Parathyroid adenoma (tissue), 2 donors: ENCODE measurements around the gene GALNT11.

ENCODE experiments used
- H2AFZ ChIP-seq: fragments of 300-600 bp; sonication (generic); one replicate; pipeline ENCODE4 v1.7.0; 2017; ENCODE audit warnings: antibody characterized with exemption, mild to moderate bottlenecking
- H3K27ac ChIP-seq: fragments of 300-600 bp; sonication (generic); one replicate; pipeline ENCODE4 v1.7.0; 2017
- H3K27me3 ChIP-seq: fragments of 300-600 bp; sonication (generic); one replicate; pipeline ENCODE4 v1.7.0; 2017; ENCODE audit warnings: low read length; ENCODE audit not compliant: control insufficient read depth, insufficient read depth
- H3K36me3 ChIP-seq: fragments of 300-600 bp; sonication (generic); one replicate; pipeline ENCODE4 v1.7.0; 2017; ENCODE audit warnings: low read length; ENCODE audit not compliant: control insufficient read depth, insufficient read depth
- H3K4me1 ChIP-seq: fragments of 300-600 bp; sonication (generic); one replicate; pipeline ENCODE4 v1.7.0; 2017; ENCODE audit warnings: control low read depth
- H3K4me2 ChIP-seq: fragments of 300-600 bp; sonication (generic); one replicate; pipeline ENCODE4 v1.7.0; 2017; ENCODE audit warnings: low read length
- H3K4me3 ChIP-seq: fragments of 300-600 bp; sonication (generic); one replicate; pipeline ENCODE4 v1.7.0; 2017; ENCODE audit warnings: low read depth, low read length
- H3K79me2 ChIP-seq: fragments of 300-600 bp; sonication (generic); one replicate; pipeline ENCODE4 v1.7.0; 2017; ENCODE audit warnings: control low read depth
- H3K9ac ChIP-seq: fragments of 300-600 bp; sonication (generic); one replicate; pipeline ENCODE4 v1.7.0; 2017; ENCODE audit warnings: mild to moderate bottlenecking
- H3K9me3 ChIP-seq: fragments of 300-600 bp; sonication (generic); one replicate; pipeline ENCODE4 v1.7.0; 2017; ENCODE audit warnings: low read length; ENCODE audit not compliant: control insufficient read depth
- CTCF ChIP-seq: fragments of 300-600 bp; sonication (generic); IDR thresholded peaks from one replicate; pipeline ENCODE4 v1.7.0; 2017; ENCODE audit warnings: antibody characterized with exemption, mild to moderate bottlenecking
- donor health status: primary hyperparathyroidism.

Gene GALNT11

GRCh38 chr7:152000191-152000590 lies 25.3 kb upstream of the GALNT11 start:
- no peak overlapping the region for H3K4me3 ChIP-seq
- H2AFZ ChIP-seq: no peak overlapping the region
- no peaks in the 10 kb centered on the region for H3K79me2 ChIP-seq
- no peaks in the 10 kb centered on the region for H3K36me3 ChIP-seq
- no peak overlapping the region for H3K27ac ChIP-seq
- no peaks in the 10 kb centered on the region for H3K4me1 ChIP-seq
- H3K9me3 ChIP-seq: no peaks in the 10 kb centered on the region
- H3K4me2 ChIP-seq: no peak overlapping the region
- H3K9ac ChIP-seq: no peak overlapping the region
- no peaks in the 10 kb centered on the region for H3K27me3 ChIP-seq
- TF ChIP-seq CTCF: no peak

- H2AFZ ChIP-seq: no peak overlapping the region
- no peak overlapping the region for H3K27ac ChIP-seq
- TF ChIP-seq CTCF: no peak
- H3K9me3 ChIP-seq: no peaks in the 10 kb centered on the region
- no peaks in the 10 kb centered on the region for H3K4me1 ChIP-seq
- H3K9ac ChIP-seq: no peak overlapping the region
- no peaks in the 10 kb centered on the region for H3K36me3 ChIP-seq
- no peaks in the 10 kb centered on the region for H3K27me3 ChIP-seq
- no peak overlapping the region for H3K4me3 ChIP-seq
- H3K4me2 ChIP-seq: no peak overlapping the region
- H3K79me2 ChIP-seq: no peaks in the 10 kb centered on the region
Observed at GRCh38 chr7:152006336-152006735, 19.1 kb upstream of the GALNT11 start.

GRCh38 chr7:152011860-152012259 lies 13.6 kb upstream of the GALNT11 start:
- Histone ChIP-seq H3K4me2 (no peak overlapping the region), H3K36me3 (no peaks in the 10 kb centered on the region), H3K79me2 (no peaks in the 10 kb centered on the region), H2AFZ (no peak overlapping the region), H3K27ac (no peak overlapping the region), H3K4me1 (no peaks in the 10 kb centered on the region), H3K9me3 (no peaks in the 10 kb centered on the region), H3K4me3 (no peak overlapping the region), H3K9ac (no peak overlapping the region), H3K27me3 (no peaks in the 10 kb centered on the region)
- no peak for TF ChIP-seq CTCF

- no peaks in the 10 kb centered on the region for H3K27me3 ChIP-seq
- H3K4me2 ChIP-seq: no peak overlapping the region
- no peak overlapping the region for H3K9ac ChIP-seq
- no peaks in the 10 kb centered on the region for H3K36me3 ChIP-seq
- no peak for TF ChIP-seq CTCF
- no peaks in the 10 kb centered on the region for H3K4me1 ChIP-seq
- H3K9me3 ChIP-seq: no peaks in the 10 kb centered on the region
- no peak overlapping the region for H3K27ac ChIP-seq
- H3K79me2 ChIP-seq: no peaks in the 10 kb centered on the region
- no peak overlapping the region for H3K4me3 ChIP-seq
- no peak overlapping the region for H2AFZ ChIP-seq
Observed at GRCh38 chr7:152013230-152013629, 12.2 kb upstream of the GALNT11 start.

GRCh38 chr7:152013974-152014373 lies 11.5 kb upstream of the GALNT11 start:
- Histone ChIP-seq H3K27ac (no peak overlapping the region), H3K79me2 (no peaks in the 10 kb centered on the region), H3K4me2 (no peak overlapping the region), H3K9ac (no peak overlapping the region), H3K9me3 (no peaks in the 10 kb centered on the region), H3K4me3 (no peak overlapping the region), H3K36me3 (no peaks in the 10 kb centered on the region), H3K27me3 (no peaks in the 10 kb centered on the region), H3K4me1 (no peaks in the 10 kb centered on the region), H2AFZ (no peak overlapping the region)
- no peak for TF ChIP-seq CTCF
